PC-3 (cell line): ENCODE data around the gene ASB10. TPM values are rescaled to one million over a fixed set of nuclear protein-coding genes. Genes with fewer than 3 reads are reported as not detected.

Experiments used
- ATAC-seq: fragments of 200-7000 bp; cut with Tn5 transposase; 2 replicates; pipeline ENCODE4 v1.9.1; 2020; ENCODE audit warnings: mild to moderate bottlenecking, moderate library complexity
- BruUV-seq: library from RNA; stranded (reverse); fragments of 400-500 nt; replicated peaks from 2 replicates; lab custom pipeline; 2021; lab: Mats Ljungman, UMichigan
- CTCF ChIA-PET: fragments of 300-600 bp; sonication (Branson Sonifier 250); formaldehyde crosslinking; loops from one replicate; lab custom pipeline; 2022; ENCODE audit warnings: antibody characterized with exemption; lab: Charles Lee
- POLR2A ChIA-PET: fragments of 300-600 bp; sonication (Branson Sonifier 250); formaldehyde crosslinking; loops from one replicate; lab custom pipeline; 2022; ENCODE audit warnings: antibody characterized with exemption; ENCODE audit not compliant: unreplicated experiment; lab: Charles Lee
- DNase-seq: peaks from one replicate; pipeline ENCODE4 v3.0.0-alpha.2; 2015
- H2AFZ ChIP-seq: fragments of 300-600 bp; sonication (generic); 2 replicates; pipeline ENCODE4 v1.6.0; 2016; ENCODE audit warnings: antibody characterized with exemption, low read length
- H3F3A ChIP-seq: fragments of 300-600 bp; sonication (generic); one replicate; pipeline ENCODE4 v1.6.0; 2017; ENCODE audit warnings: antibody characterized with exemption, low read length, control low read depth, mild to moderate bottlenecking; ENCODE audit not compliant: unreplicated experiment
- H3K27ac ChIP-seq: fragments of 300-600 bp; sonication (generic); 2 replicates; pipeline ENCODE4 v1.5.1; 2016; ENCODE audit warnings: mild to moderate bottlenecking, low read length
- H3K27me3 ChIP-seq: fragments of 300-600 bp; sonication (generic); 2 replicates; pipeline ENCODE4 v1.6.1; 2016; ENCODE audit warnings: low read length, mixed read lengths
- H3K36me3 ChIP-seq: fragments of 300-600 bp; sonication (generic); 2 replicates; pipeline ENCODE4 v1.6.1; 2016; ENCODE audit warnings: low read depth, mixed run types, low read length, mixed read lengths
- H3K4me1 ChIP-seq: fragments of 300-600 bp; sonication (generic); 2 replicates; pipeline ENCODE4 v1.5.1; 2016; ENCODE audit warnings: low read length; ENCODE audit not compliant: insufficient read depth
- H3K4me2 ChIP-seq: fragments of 300-600 bp; sonication (generic); 2 replicates; pipeline ENCODE4 v1.6.0; 2016; ENCODE audit warnings: low read length
- H3K4me3 ChIP-seq: fragments of 300-600 bp; sonication (generic); 2 replicates; pipeline ENCODE4 v1.5.1; 2016; ENCODE audit warnings: mild to moderate bottlenecking, low read length, mixed read lengths
- H3K79me2 ChIP-seq: fragments of 300-600 bp; sonication (generic); 2 replicates; pipeline ENCODE4 v1.6.1; 2017; ENCODE audit warnings: low read length, mixed read lengths
- H3K9ac ChIP-seq: fragments of 300-600 bp; sonication (generic); 2 replicates; pipeline ENCODE4 v1.6.0; 2016; ENCODE audit warnings: mild to moderate bottlenecking, low read length
- H3K9me2 ChIP-seq: fragments of 300-600 bp; sonication (generic); replicated peaks from 2 replicates; pipeline ENCODE4 v1.6.1; 2016; ENCODE audit warnings: mixed run types, low read length, mixed read lengths
- H3K9me3 ChIP-seq: fragments of 300-600 bp; sonication (generic); 2 replicates; pipeline ENCODE4 v1.6.1; 2016; ENCODE audit warnings: low read length, mixed read lengths
- H4K20me1 ChIP-seq: fragments of 300-600 bp; sonication (generic); 2 replicates; pipeline ENCODE4 v1.6.1; 2016; ENCODE audit warnings: low read length, mixed read lengths
- CTCF ChIP-seq: fragments of 300-600 bp; sonication (generic); conservative IDR thresholded peaks from 2 replicates; pipeline ENCODE4 v1.5.1; 2017; ENCODE audit warnings: antibody characterized with exemption, low read depth, mild to moderate bottlenecking, low read length
- EZH2 ChIP-seq: fragments of 300-600 bp; sonication (generic); IDR thresholded peaks from one replicate; pipeline ENCODE4 v1.6.1; 2017; ENCODE audit warnings: antibody characterized with exemption, mild to moderate bottlenecking, low read length; ENCODE audit not compliant: unreplicated experiment
- EZH2phosphoT487 ChIP-seq: fragments of 300-600 bp; sonication (generic); IDR thresholded peaks from 2 replicates; pipeline ENCODE4 v1.6.1; 2018; ENCODE audit warnings: mild to moderate bottlenecking, antibody characterized with exemption, low read length, borderline replicate concordance
- intact Hi-C: fragments of 100-400 bp; cut with micrococcal nuclease; formaldehyde crosslinking; loops from 2 replicates; pipeline ENCODE4 v1.9.0; 2023
- total RNA-seq: library from RNA; depleted of rRNA; stranded (reverse); fragments of >200 nt; gene quantifications from 2 replicates; pipeline ENCODE4 v1.2.3, GENCODE V29; 2014

ASB10 gene
- total RNA-seq, 1 experiment from 2014 or later = not detected

- TF ChIP-seq CTCF (no peak), EZH2 (no peak), EZH2phosphoT487 (no peak)
- peak overlapping the region; percentile 94 for H2AFZ ChIP-seq
- peaks cover 47% of the 10 kb centered on the region for H3K79me2 ChIP-seq
- peak overlapping the region; percentile 89 for H3K4me3 ChIP-seq
- ChIA-PET CTCF (no interaction called here), POLR2A (interaction anchor here (0.6 to 1.0 kb wide), 2 partner anchors 76 to 170 kb away, joined by 4 to 5 read pairs; no protein-coding TSS in a partner anchor)
- no peaks in the 10 kb centered on the region for H3K9me3 ChIP-seq
- DNase-seq = peak; percentile 76
- peak overlapping the region; percentile 91 for H3K4me2 ChIP-seq
- TSS peak; percentile 79 for BruUV-seq
- peaks cover 16% of the 10 kb centered on the region for H3K36me3 ChIP-seq
- H3K27me3 ChIP-seq = no peaks in the 10 kb centered on the region
- no peaks in the 10 kb centered on the region for H4K20me1 ChIP-seq
- intact Hi-C loops = no loop called here
- peak overlapping the region; percentile 75 for H3K27ac ChIP-seq
- H3K9ac ChIP-seq = peak overlapping the region; percentile 97
- ATAC-seq = peak; percentile 74
- no peaks in the 10 kb centered on the region for H3F3A ChIP-seq
- H3K9me2 ChIP-seq = no peaks in the 10 kb centered on the region
- peaks cover 29% of the 10 kb centered on the region for H3K4me1 ChIP-seq
Observed at GRCh38 chr7:151232917-151233701, 46.1 kb upstream of the ASB10 start.

GRCh38 chr7:151232091-151232916, 45.3 kb upstream of the ASB10 start, which contains the start of gene CHPF2:
CHPF2 (plus strand) TSS chr7:151232483; CDS start chr7:151234012, 1,529 bp downstream.
- no peaks in the 10 kb centered on the region for H4K20me1 ChIP-seq
- no peaks in the 10 kb centered on the region for H3F3A ChIP-seq
- peak; percentile 90 for ATAC-seq
- ChIA-PET POLR2A (interaction anchor here (0.6 to 1.0 kb wide), 2 partner anchors 75 to 169 kb away, joined by 4 to 5 read pairs; no protein-coding TSS in a partner anchor), CTCF (no interaction called here)
- TF ChIP-seq EZH2phosphoT487 (no peak), CTCF (no peak), EZH2 (no peak)
- H3K27me3 ChIP-seq = no peaks in the 10 kb centered on the region
- peaks cover 34% of the 10 kb centered on the region for H3K4me1 ChIP-seq
- DNase-seq = peak; percentile 81
- intact Hi-C loops = no loop called here
- H3K79me2 ChIP-seq = peaks cover 47% of the 10 kb centered on the region
- peaks cover 14% of the 10 kb centered on the region for H3K36me3 ChIP-seq
- H3K27ac ChIP-seq = peak within 1 kb of the TSS; percentile 75
- peak within 1 kb of the TSS; percentile 94 for H2AFZ ChIP-seq
- H3K4me2 ChIP-seq = peak within 1 kb of the TSS; percentile 91
- H3K9me2 ChIP-seq = no peaks in the 10 kb centered on the region
- peak within 1 kb of the TSS; percentile 89 for H3K4me3 ChIP-seq
- H3K9me3 ChIP-seq = no peaks in the 10 kb centered on the region
- no TSS peak for BruUV-seq
- peak within 1 kb of the TSS; percentile 97 for H3K9ac ChIP-seq
